ENCODE data around the gene VCL. TPM values are rescaled to one million over a fixed set of nuclear protein-coding genes. Genes with fewer than 3 reads are reported as not detected.

Gene VCL
- total and polyA plus RNA-seq, 2 donors = 12.0 to 15.4 TPM

DNA sequence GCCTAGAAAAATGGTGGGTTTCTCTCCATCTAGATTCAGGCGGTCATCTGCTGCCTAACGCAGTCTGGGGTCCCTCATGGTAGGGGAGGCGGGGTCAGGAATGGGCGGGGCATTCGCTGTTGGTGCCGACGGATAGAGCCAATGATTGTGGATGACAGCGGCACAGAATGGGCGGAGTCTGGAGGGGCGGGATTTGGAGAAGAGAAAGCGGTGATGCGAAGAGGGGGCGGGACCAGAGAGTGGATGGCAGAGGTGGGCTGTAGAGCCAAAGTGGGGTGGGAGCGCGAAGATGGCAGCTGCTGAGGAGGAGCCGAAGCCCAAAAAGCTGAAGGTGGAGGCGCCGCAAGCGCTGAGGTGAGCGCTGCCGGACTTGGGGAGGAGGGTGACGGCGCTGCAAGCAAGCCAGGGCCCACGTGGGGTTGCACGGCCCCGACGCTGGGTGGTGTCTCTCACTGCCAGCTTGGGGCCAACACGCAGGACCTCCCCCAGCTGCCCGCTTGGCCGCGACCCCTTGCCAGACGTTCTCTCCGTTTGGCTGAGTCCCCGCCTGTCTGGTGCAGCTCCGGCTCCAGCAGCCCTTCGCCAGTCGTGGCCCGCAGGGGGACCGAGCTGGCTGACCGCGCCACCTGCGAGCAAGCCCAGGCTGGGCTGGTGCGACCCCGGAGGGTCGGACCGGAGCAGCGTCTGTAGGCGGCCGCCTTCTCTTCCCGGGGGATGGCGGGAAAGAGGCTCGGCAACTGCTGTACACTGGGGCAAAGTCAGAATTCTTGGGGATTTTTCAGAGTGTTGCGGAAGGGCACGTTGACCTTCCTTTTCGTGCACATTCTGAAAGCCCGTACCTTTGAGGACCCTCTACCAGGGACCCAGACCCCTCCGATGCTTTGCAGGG is 153.3 kb downstream of the VCL start, which contains the start of gene ADK:
Gene ADK (plus strand): TSS at position 232 of the 889 bp plus-strand sequence. CDS start 58 bp downstream, at position 290.
- DNase-seq (ENCODE audit: low read depth in 6 of 9, low spot score in 9 of 9) = peak; percentile 99 to 100 (median 100)
- under 1% methylated on average over 57 of the region's 57 CpGs for WGBS
- Histone ChIP-seq H3K27me3 (ENCODE audit: control insufficient read depth in 2 of 2, insufficient read depth in 1 of 2, low read length in 1 of 2) (no peaks in the 10 kb centered on the region), H3K9me3 (ENCODE audit: control insufficient read depth in 2 of 2, insufficient read depth in 1 of 2, low read length in 1 of 2) (peaks cover 0 to 10% of the 10 kb centered on the region in 2 donors), H3K27ac (ENCODE audit: low read depth in 1 of 2, low read length in 1 of 2) (peak within 1 kb of the TSS; percentile 89 to 96), H3K4me1 (ENCODE audit: control insufficient read depth in 2 of 2, insufficient read depth in 2 of 2, low read length in 2 of 2) (peaks cover 8% of the 10 kb centered on the region in 2 donors), H3K36me3 (ENCODE audit: control insufficient read depth in 2 of 2, insufficient read depth in 2 of 2, low read length in 1 of 2) (peaks cover 0 to 9% of the 10 kb centered on the region in 2 donors), H3K4me3 (ENCODE audit: low read length in 2 of 2) (peak within 1 kb of the TSS; percentile 67 to 100)

- Histone ChIP-seq H3K36me3 (ENCODE audit: control insufficient read depth in 2 of 2, insufficient read depth in 2 of 2, low read length in 1 of 2) (peaks cover 0 to 6% of the 10 kb centered on the region in 2 donors), H3K4me1 (ENCODE audit: control insufficient read depth in 2 of 2, insufficient read depth in 2 of 2, low read length in 2 of 2) (peaks cover 8 to 11% of the 10 kb centered on the region in 2 donors), H3K27ac (ENCODE audit: low read depth in 1 of 2, low read length in 1 of 2) (peak overlapping the region; percentile 33 to 85), H3K4me3 (ENCODE audit: low read length in 2 of 2) (peak overlapping the region; percentile 67 to 100), H3K9me3 (ENCODE audit: control insufficient read depth in 2 of 2, insufficient read depth in 1 of 2, low read length in 1 of 2) (peaks cover 0 to 10% of the 10 kb centered on the region in 2 donors), H3K27me3 (ENCODE audit: control insufficient read depth in 2 of 2, insufficient read depth in 1 of 2, low read length in 1 of 2) (no peaks in the 10 kb centered on the region)
- DNase-seq (ENCODE audit: low read depth in 6 of 9, low spot score in 9 of 9) = no peak
- 34% methylated on average over 5 of the region's 5 CpGs for WGBS
Observed at GRCh38 chr10:74151879-74152722, 154.2 kb downstream of the VCL start.

GRCh38 chr10:74153123-74153522 is 155.2 kb downstream of the VCL start:
- Histone ChIP-seq H3K9me3 (ENCODE audit: control insufficient read depth in 2 of 2, insufficient read depth in 1 of 2, low read length in 1 of 2) (peaks cover 0 to 10% of the 10 kb centered on the region in 2 donors), H3K4me1 (ENCODE audit: control insufficient read depth in 2 of 2, insufficient read depth in 2 of 2, low read length in 2 of 2) (peaks cover 8 to 11% of the 10 kb centered on the region in 2 donors), H3K4me3 (ENCODE audit: low read length in 2 of 2) (no peak overlapping the region), H3K27ac (ENCODE audit: low read depth in 1 of 2, low read length in 1 of 2) (no peak overlapping the region), H3K36me3 (ENCODE audit: control insufficient read depth in 2 of 2, insufficient read depth in 2 of 2, low read length in 1 of 2) (peaks cover 0 to 1% of the 10 kb centered on the region in 2 donors), H3K27me3 (ENCODE audit: control insufficient read depth in 2 of 2, insufficient read depth in 1 of 2, low read length in 1 of 2) (no peaks in the 10 kb centered on the region)
- DNase-seq (ENCODE audit: low read depth in 6 of 9, low spot score in 9 of 9) = no peak
- WGBS = 94% methylated on average over 4 of the region's 4 CpGs

DNA sequence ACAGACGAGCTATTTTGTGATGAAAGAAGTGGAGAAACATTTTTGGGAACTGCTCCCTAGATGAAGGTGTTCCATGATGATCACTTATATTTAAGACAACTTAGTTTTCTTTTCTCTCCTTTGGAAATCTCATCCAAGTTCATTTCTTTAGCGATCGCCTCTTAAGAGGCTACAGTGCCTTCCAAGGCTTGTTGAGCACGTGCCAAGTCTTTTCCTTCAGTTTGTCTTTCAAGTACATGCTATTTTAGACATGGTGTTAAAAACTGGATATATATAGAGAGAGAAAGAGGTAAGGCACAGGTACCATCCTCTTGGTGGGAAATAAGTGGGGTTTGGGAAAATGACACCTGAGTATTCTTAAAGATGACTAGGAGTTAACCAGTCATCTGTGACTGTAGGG is 155.8 kb downstream of the VCL start:
- no peaks in the 10 kb centered on the region for H3K36me3 ChIP-seq (ENCODE audit: control insufficient read depth in 2 of 2, insufficient read depth in 2 of 2, low read length in 1 of 2)
- H3K27me3 ChIP-seq (ENCODE audit: control insufficient read depth in 2 of 2, insufficient read depth in 1 of 2, low read length in 1 of 2) = no peaks in the 10 kb centered on the region
- DNase-seq (ENCODE audit: low read depth in 6 of 9, low spot score in 9 of 9) = no peak
- peaks cover 0 to 10% of the 10 kb centered on the region in 2 donors for H3K9me3 ChIP-seq (ENCODE audit: control insufficient read depth in 2 of 2, insufficient read depth in 1 of 2, low read length in 1 of 2)
- peak overlapping the region in 1 of 2 donors; percentile 22 for H3K27ac ChIP-seq (ENCODE audit: low read depth in 1 of 2, low read length in 1 of 2)
- peaks cover 8 to 11% of the 10 kb centered on the region in 2 donors for H3K4me1 ChIP-seq (ENCODE audit: control insufficient read depth in 2 of 2, insufficient read depth in 2 of 2, low read length in 2 of 2)
- WGBS = 93% methylated on average over 4 of the region's 4 CpGs
- no peak overlapping the region for H3K4me3 ChIP-seq (ENCODE audit: low read length in 2 of 2)

- peak in 1 of 9 donors; percentile 33 for DNase-seq (ENCODE audit: low read depth in 6 of 9, low spot score in 9 of 9)
- Histone ChIP-seq H3K27ac (ENCODE audit: low read depth in 1 of 2, low read length in 1 of 2) (no peak overlapping the region), H3K9me3 (ENCODE audit: control insufficient read depth in 2 of 2, insufficient read depth in 1 of 2, low read length in 1 of 2) (no peaks in the 10 kb centered on the region), H3K36me3 (ENCODE audit: control insufficient read depth in 2 of 2, insufficient read depth in 2 of 2, low read length in 1 of 2) (peaks cover 0 to 3% of the 10 kb centered on the region in 2 donors), H3K27me3 (ENCODE audit: control insufficient read depth in 2 of 2, insufficient read depth in 1 of 2, low read length in 1 of 2) (no peaks in the 10 kb centered on the region), H3K4me1 (ENCODE audit: control insufficient read depth in 2 of 2, insufficient read depth in 2 of 2, low read length in 2 of 2) (peaks cover 0 to 3% of the 10 kb centered on the region in 2 donors), H3K4me3 (ENCODE audit: low read length in 2 of 2) (no peak overlapping the region)
- WGBS = 9% methylated on average over 2 of the region's 2 CpGs
Observed at GRCh38 chr10:74156919-74157289, 159.0 kb downstream of the VCL start.

DNA sequence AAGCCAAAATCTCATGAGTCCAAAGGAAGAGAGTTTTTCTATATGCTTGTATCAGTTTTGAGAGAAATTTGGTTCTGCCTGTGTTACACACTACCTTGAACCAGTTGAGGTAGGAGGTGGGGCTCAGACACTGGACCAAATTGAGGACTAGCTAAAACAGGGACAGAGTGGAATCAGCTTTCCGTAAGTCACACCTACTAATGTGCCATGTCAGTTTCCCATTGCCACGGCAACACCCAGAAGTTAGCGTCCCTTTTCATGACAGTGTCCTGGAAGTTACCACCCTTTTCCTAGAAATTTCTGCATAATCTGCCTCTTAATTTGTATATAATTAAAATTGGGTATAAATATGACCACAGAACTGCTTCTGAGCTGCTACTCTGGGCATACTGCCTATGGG is 162.1 kb downstream of the VCL start:
- H3K4me3 ChIP-seq (ENCODE audit: low read length in 2 of 2) = no peak overlapping the region
- no peaks in the 10 kb centered on the region for H3K27me3 ChIP-seq (ENCODE audit: control insufficient read depth in 2 of 2, insufficient read depth in 1 of 2, low read length in 1 of 2)
- H3K4me1 ChIP-seq (ENCODE audit: control insufficient read depth in 2 of 2, insufficient read depth in 2 of 2, low read length in 2 of 2) = peaks cover 0 to 3% of the 10 kb centered on the region in 2 donors
- no peak for DNase-seq (ENCODE audit: low read depth in 6 of 9, low spot score in 9 of 9)
- WGBS = 98% methylated on average over 3 of the region's 3 CpGs
- H3K36me3 ChIP-seq (ENCODE audit: control insufficient read depth in 2 of 2, insufficient read depth in 2 of 2, low read length in 1 of 2) = peaks cover 0 to 3% of the 10 kb centered on the region in 2 donors
- H3K27ac ChIP-seq (ENCODE audit: low read depth in 1 of 2, low read length in 1 of 2) = no peak overlapping the region
- no peaks in the 10 kb centered on the region for H3K9me3 ChIP-seq (ENCODE audit: control insufficient read depth in 2 of 2, insufficient read depth in 1 of 2, low read length in 1 of 2)

- 53% methylated on average over 3 of the region's 3 CpGs for WGBS
- Histone ChIP-seq H3K27ac (ENCODE audit: low read depth in 1 of 2, low read length in 1 of 2) (no peak overlapping the region), H3K27me3 (ENCODE audit: control insufficient read depth in 2 of 2, insufficient read depth in 1 of 2, low read length in 1 of 2) (no peaks in the 10 kb centered on the region), H3K36me3 (ENCODE audit: control insufficient read depth in 2 of 2, insufficient read depth in 2 of 2, low read length in 1 of 2) (peaks cover 0 to 3% of the 10 kb centered on the region in 2 donors), H3K4me1 (ENCODE audit: control insufficient read depth in 2 of 2, insufficient read depth in 2 of 2, low read length in 2 of 2) (peaks cover 0 to 3% of the 10 kb centered on the region in 2 donors), H3K9me3 (ENCODE audit: control insufficient read depth in 2 of 2, insufficient read depth in 1 of 2, low read length in 1 of 2) (no peaks in the 10 kb centered on the region), H3K4me3 (ENCODE audit: low read length in 2 of 2) (no peak overlapping the region)
- DNase-seq (ENCODE audit: low read depth in 6 of 9, low spot score in 9 of 9) = no peak
Observed at GRCh38 chr10:74163319-74164068, 165.6 kb downstream of the VCL start.

- Histone ChIP-seq H3K9me3 (ENCODE audit: control insufficient read depth in 2 of 2, insufficient read depth in 1 of 2, low read length in 1 of 2) (no peaks in the 10 kb centered on the region), H3K4me1 (ENCODE audit: control insufficient read depth in 2 of 2, insufficient read depth in 2 of 2, low read length in 2 of 2) (peaks cover 0 to 8% of the 10 kb centered on the region in 2 donors), H3K4me3 (ENCODE audit: low read length in 2 of 2) (no peak overlapping the region), H3K27ac (ENCODE audit: low read depth in 1 of 2, low read length in 1 of 2) (no peak overlapping the region), H3K27me3 (ENCODE audit: control insufficient read depth in 2 of 2, insufficient read depth in 1 of 2, low read length in 1 of 2) (no peaks in the 10 kb centered on the region), H3K36me3 (ENCODE audit: control insufficient read depth in 2 of 2, insufficient read depth in 2 of 2, low read length in 1 of 2) (peaks cover 0 to 3% of the 10 kb centered on the region in 2 donors)
- WGBS = 77% methylated on average over 6 of the region's 6 CpGs
- DNase-seq (ENCODE audit: low read depth in 6 of 9, low spot score in 9 of 9) = no peak
Observed at GRCh38 chr10:74164716-74165529, 167.0 kb downstream of the VCL start.
